Frontal cortex (tissue), 4 donors: ENCODE measurements around the gene AUP1. TPM values are rescaled to one million over a fixed set of nuclear protein-coding genes. Genes with fewer than 3 reads are reported as not detected.
"Not testable (repeated sequence)": the region's sequence is repeated elsewhere in the genome, so short reads cannot be mapped to it uniquely, and the experiment has no call there.

ENCODE experiments used
- DNase-seq, 2 donors: peaks; one replicate each; pipeline ENCODE4 v3.0.0; 2012; ENCODE audit warnings: low spot score in 2 of 2
- FAIRE-seq: peaks from 2 replicates; lab custom pipeline; 2012; peaks lifted over from hg19 to GRCh38; lab: Jason Lieb, UNC
- total RNA-seq: library from RNA; depleted of rRNA; stranded (reverse); fragments of >200 nt; gene quantifications from one replicate; pipeline ENCODE4 v1.2.3, GENCODE V29; 2014
- donor health status: control.
- donor health status: control.
- donor health status: control.

AUP1 gene
- total RNA-seq, 1 donor from 2014 or later, result 42.0 TPM

DNA sequence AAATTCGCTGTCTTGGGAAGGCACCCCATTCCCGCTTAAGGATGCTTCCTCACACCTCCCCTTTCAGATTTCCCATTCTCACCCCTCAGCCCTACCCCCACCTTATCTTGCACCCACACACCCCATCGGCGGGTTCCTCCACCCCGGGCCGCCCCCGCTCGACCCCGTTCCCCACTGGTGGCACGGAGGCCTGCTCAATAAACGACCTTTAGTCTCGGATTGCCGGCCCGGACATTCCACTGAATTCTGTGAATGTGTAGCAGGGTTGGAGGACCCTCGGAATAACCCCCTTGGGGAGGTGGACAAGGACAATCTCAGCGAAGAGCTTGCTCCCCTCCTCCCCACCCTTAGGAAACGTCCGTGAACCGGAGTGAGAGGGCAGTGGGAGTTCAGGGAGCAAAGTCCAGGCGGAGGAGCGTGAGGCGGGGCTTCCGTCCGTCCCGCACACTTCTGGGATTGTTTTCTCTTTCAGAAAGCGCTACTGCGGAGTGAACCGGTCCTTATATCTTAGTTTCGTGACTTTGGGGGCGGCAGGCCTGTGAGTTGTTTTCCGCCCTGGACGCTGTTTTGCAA lies 27.3 kb downstream of the AUP1 start:
- no peak for FAIRE-seq
- DNase-seq, result no peak

DNA sequence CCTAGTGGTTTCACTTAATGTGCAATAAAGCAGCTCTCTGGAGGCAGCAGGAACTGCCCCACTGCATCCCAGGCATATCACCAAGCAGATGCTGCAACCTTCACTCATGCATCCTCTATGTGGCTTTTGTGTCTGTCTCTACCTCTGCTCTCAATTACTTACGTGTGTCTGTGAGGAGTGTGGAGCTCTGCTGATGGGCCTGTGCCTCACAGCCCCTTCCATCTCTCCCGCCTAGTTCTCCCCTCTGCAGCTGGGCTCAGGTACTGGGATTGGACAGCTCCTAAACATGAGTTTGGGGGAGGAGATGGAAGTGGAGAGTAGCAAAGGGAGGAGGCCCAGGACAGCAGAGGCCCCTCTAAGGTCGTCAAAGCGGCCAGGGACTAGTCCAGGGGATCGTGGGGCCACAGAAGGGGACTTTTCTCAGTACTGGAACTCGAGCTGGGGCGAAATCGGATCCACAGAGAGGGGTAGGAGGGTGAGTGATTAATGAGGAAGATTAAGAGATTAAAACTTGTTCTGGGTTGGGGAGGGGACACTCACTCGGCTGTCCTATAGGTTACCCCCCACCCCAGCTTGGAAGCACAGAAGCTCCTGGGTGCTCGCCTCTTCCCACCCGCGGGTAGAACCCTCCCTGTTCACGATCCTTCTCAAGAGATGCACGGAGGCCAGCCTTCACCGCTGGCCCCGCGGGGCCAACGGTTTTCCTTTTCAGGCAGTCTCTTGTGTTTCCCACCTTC lies 28.0 kb downstream of the AUP1 start:
- no peak for FAIRE-seq
- DNase-seq, result no peak

DNA sequence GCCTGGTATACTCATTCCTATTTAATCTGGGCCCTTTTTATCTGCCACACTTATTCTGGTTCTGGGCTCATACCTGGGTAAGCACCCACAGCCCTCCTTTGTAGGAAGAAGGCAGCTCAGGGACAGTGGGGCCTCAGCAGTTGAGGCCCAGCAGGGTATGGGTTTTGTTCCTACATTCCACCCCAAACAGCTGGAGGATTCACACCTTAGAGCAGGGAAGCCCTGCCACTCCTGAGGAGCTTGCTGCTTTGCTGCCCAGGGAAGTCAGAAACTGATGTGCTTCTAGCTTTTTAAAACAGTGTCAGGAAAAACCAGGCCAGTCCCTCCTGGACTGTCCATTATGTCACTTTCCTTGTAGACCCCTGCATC lies 28.9 kb downstream of the AUP1 start:
- DNase-seq, result no peak
- no peak for FAIRE-seq

DNA sequence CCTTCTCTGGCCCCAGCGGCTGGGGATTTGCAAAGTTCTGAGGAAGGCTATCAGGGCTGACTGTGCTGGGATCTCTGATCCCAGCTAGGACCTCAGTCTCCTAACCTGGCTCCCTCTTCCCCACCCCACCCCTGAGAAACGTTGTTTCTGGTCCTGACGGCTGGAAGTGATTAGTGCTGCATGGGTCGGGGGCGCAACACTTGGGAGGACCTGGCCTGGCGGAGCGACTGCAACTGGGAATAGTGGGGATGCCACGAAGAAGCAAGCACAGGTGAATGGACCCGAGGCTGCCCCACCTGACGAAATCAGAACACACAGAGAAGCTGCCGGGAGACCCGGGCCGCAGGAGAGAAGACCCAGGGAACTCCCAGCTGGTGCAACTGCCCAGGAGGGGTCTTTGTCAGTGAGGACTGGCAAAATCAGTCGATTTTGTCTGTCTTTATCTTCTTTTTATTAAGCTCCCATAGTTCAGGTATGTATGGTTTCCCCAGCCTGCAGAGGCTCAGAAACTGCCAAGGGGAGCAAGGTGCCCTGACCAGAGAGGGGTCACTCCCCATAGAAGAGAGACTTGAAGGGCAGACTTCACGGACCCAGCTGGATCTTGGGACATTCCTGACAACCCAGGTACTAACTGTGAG lies 29.4 kb downstream of the AUP1 start:
- no peak for DNase-seq
- FAIRE-seq, result no peak

DNA sequence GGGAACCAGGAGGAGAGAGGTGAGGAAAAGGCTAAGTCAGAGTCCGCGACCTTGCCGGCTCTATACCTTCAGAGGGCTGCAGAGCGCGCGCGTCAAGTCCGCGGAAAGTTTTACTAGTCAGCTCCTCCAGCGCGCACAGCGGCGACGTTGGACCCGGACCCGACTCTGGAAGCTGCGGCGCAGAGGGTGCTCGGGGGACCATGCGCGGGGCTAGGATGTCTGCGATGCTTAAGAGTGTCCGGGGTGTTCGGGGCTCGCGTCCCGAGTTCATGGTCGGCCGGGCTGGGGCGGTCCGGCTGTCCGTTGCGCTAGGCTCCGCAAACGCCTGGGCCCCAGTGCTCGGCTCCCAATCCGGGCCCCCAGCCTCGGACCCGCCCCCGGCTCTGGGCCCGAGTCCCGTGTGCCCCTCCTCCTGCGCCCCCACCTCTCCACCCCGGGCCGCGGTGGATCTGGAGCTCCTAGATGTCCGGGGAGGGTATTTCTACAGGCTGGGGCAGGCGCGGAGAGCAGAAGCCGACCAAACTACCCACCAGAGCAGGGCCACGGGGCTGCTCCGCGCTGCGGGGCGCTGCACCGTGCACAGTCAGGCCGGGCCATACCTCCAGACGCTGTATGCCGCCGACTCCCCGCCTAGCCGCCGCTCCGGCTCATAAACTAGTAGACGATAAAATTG lies 30.1 kb downstream of the AUP1 start, which contains the start of gene LBX2:
LBX2 (minus strand) TSS at position 337 of the 673 bp plus-strand sequence; CDS start at position 271, 66 bp downstream.
- no peak for FAIRE-seq
- DNase-seq, result no peak

DNA sequence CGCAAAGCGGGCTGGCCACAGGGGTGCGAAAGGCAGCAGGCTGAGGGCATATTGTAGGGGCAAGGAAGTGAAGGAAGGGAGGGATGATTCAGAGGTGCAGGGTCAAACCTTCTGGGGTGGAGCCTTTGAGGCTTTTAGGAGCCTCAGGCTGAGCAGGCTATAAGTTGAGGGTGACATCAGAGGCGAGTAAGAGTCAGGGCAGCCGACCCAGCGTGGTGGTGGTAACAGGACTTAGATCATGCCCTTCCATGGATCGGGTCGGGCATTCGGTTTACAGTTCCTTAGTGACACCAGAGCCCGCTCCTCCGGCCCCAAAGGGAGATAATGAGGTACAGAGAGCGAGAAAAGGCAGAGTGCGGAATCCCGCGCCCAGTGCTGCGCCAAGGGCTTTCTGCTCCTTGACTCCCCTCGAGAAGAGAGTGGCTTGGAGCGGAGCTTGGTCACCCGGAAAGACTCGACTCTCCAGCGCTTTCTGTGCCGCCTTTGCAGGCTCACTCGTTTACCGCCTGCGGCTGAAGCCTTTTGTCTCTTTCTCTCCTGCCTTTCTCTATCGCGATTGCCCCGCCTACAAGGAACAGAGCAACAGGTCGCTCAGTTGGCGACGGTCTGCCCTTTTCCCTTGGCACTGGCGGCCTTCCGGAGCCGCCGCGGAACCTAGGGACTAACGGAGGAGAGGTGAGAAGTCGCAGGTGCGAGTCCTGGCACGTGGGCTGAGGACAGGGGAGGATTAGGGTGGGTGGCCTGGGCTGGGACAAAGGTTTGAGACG lies 30.8 kb downstream of the AUP1 start:
- peak in 1 of 2 donors; percentile 31 for DNase-seq

DNA sequence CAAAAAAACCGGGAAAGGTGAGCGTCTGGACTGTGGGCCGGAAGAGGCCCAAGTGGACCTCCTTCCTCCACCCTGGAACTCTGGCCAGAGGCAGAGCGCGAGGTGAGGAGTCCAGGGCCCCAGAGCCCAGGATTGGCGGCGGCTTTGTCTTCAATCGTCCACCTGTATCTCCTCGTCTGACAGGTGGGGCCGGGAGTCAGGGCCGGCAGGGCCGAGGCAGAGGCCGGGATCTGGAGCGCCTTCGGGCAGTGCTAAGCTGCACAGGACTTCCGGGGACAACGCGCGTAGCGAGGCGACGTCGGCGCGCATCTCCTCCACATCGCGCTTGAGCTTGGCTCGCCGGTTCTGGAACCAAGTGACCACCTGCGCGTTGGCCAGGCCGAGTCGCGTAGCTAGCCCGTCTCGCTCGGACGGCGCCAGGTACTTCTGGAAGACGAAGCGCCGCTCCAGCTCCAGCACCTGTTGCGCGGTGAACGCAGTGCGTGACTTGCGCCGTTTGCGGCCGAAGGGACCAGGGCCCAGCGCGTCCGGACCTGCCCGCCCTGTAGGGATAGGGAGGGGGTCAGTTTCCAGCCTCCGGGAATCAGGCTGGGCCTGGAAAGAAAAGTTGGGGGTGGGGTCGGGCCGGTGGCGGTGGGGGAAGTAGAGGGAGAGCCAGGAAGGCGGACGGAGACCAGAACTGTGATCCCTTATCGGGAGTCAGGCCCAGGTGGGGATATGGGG lies 31.6 kb downstream of the AUP1 start:
- FAIRE-seq (no peak), DNase-seq (no peak)

More for the DNA sequence above, 30.8 kb downstream of the AUP1 start:
- no peak for FAIRE-seq

DNA sequence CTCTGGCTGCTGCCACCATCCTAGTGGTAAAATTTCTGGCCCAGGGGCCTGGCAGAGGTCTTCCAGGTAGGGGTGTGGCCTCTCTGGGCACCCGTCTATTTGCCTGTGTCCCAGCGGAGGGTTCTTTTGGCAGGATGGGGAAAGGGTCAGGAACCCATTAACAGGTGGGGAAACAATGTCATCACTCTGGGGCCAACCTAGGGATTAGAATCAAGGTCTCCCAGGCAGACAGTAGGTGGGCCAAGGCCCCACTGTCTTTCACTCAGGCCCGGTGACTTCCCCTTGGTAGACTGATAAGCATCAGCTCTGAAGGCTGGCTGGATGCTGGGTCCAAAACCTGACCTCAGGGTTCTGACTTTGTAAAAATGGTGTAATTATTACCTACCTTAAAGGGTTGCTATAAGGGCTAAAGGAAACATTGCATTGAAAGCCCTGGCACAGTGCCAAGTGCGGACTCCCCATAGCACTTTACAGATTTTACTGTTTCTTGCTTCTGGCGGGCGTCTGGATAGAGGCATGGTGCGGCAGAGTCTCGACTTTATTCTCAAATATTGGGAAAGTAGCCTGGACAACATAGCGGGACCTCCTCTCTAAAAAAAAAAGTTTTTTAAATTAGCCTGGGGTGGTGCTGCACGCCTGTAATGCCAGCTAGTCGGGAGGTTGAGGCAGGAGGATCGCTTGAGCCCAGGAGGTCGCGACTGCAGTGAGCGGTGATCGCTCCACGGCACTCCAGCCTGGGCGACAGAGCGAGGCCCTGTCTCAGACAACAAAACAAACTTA lies 32.3 kb downstream of the AUP1 start:
- no peak for FAIRE-seq
- peak in 1 of 2 donors; percentile 31 for DNase-seq

DNA sequence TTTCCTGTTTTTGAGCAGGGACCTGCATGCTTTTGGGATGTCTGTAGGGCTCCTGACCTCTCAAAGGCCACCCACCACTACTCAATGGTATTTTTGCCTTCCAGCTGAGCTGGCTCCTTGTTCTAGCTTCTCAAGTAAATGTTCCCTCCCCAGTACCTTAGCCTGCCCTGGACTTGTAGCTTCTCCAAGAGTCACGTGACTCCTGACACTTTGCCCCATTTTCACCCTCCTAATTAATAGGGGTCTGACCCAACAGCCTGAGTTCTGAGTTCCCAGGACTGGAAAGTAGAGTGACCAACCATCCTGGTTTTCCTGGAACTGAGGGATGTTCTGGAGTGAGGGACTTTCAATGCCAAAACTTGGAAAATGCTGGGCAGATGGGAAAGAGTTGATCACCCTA lies 34.1 kb downstream of the AUP1 start:
- no peak for DNase-seq
- no peak for FAIRE-seq

DNA sequence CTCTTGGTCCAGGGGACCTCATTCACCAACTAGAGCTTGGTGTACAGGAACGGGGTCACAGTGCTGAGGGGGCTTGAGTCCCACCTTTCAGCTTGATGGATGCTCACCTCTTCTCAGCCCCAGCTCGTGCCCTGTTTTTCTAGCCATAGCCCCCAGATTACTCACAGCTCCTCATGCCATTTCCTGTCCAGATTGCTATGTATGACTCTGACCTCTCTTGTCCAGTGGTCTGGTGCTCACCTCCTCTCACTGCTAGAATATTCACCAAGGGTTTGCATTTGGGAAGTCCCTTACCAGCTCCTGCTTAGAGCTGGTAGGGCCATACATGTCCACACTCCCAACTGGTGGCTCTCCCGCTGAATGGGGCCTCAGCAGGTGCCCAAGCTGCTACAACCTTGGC lies 36.0 kb downstream of the AUP1 start:
- FAIRE-seq (no peak), DNase-seq (no peak)

DNA sequence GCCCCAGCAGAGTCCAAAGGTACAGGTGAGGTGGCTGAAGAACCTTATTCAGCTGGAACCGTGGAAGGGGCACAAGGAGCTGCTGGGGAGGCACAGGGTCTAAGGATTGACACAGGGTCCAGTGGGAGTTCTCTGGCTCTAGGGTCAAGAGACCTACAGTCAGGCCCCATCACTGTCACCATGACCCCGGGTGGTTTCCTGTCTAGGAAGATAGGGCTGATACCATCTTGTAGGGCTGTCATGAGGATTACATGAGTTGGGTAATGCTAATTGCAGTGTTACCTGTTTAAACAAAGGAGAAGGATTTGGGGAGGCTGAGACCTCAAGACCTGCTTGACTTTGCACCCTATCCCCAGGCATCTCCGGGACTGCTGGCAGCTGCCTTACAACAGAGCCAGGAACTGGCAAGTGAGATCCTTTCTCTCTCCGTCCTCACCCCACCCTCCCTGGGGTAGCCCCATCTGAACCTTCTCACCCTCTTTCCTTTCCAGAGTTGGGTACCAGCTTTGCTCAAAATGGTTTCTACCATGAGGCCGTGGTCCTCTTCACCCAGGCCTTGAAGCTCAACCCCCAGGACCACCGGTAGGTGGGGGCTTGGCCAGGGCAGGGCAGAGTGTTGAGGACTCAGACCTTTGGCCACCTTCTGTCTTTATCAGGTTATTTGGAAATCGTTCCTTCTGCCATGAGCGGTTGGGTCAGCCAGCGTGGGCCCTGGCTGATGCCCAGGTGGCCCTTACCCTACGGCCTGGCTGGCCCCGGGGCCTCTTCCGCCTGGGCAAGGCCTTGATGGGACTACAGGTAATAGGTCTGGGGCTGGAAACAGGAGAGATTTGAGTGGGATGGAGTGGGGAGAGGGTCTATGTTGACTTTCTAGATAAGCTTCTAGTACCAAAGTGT lies 37.6 kb downstream of the AUP1 start:
- DNase-seq (no peak), FAIRE-seq (no peak)

DNA sequence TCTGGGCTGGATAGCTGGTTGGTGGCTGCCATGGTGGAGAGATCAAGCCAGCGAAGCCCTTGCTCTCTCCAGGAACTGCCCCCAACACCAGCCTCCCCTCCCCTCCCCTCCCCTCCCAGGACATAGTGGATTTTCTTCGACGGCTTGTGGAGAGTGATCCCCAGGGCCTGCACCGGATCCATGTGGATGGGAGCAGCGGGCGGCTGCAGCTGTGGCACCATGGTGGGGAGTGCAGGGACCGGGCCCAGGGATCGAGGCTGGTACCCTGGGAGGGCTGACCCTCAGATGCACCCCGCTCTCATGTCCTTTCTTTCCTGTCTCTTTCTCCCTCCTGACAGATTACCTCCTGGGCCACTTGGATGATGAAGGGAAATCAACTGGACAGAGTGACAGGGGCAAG lies 39.6 kb downstream of the AUP1 start:
- DNase-seq, result no peak
- no peak for FAIRE-seq

DNA sequence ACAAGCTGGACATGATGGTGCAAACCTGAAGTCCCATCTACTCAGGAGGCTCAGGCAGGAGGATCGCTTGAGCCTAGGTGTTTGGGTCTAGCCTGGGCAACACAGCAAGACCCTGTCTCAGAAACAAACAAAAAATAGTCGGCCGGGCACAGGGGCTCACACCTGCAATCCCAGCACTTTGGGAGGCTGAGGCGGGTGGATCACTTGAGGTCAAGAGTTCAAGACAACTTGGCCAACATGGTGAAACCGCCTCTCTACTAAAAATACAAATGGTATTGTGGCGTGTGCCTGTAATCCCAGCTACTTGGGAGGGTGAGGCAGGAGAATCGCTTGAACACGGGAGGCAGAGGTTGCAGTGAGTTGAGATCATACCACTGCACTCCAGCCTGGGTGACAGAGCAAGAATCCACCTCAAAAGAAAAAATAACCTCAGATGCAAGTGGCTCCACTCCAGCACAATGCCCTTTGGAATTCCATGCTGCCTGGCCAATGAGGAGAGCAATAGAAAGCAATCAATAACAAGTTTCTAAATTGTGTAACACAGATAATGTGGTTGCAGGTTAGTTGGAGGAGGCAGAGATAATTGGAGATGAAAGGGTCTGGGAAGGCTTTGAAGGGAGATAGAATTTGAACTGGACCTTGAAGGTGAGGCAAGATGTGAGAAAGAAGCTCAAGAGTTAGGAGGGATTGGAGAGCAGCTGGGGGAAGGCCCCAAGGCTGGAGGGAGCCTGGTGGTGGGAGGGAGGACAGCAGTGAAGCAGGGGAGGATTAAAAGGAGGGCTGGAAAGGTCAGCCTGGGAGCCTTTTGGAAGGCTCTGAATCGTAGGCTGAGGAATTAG lies 40.6 kb downstream of the AUP1 start:
- FAIRE-seq (no peak), DNase-seq (no peak)

DNA sequence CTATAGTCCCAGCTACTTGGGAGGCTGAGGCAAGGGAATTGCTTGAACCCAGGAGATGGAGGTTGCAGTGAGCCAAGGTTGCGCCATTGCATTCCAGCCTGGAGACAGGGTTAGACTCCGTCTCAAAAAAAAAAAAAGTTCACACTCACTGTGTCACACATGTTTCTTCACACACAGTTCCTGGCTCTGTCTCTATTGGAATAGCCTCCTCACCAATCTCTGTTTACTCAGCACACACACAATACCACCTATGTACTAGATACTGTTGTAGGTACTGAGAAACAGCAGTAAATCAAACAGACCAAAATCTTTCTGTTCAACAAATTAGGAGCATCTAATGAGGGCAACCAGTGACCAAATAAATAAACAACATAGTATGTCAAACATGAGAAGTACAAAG lies 43.4 kb downstream of the AUP1 start:
- no peak for DNase-seq
- no peak for FAIRE-seq

DNA sequence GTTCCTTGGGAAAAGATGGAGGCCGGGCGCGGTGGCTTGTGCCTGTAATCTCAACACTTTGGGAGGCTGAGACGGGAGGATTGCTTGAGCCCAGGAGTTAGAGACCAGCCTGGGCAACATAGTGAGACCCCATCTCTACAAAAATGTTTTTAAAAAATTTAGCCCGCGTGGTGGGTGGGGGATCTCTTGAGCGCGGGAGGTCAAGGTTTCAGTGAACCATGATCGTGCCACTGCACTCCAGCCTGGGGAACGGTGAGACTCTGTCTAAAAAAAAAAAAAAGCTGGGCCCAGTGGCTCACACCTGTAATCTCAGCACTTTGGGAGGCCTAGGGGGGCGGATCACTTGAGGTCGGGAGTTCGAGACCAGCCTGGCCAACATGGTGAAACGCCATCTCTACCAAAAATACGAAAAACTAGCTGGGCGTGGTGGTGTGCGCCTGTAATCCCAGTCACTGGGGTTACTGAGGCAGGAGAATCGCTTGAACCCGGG lies 45.8 kb downstream of the AUP1 start:
- DNase-seq, FAIRE-seq: not testable (repeated sequence)

DNA sequence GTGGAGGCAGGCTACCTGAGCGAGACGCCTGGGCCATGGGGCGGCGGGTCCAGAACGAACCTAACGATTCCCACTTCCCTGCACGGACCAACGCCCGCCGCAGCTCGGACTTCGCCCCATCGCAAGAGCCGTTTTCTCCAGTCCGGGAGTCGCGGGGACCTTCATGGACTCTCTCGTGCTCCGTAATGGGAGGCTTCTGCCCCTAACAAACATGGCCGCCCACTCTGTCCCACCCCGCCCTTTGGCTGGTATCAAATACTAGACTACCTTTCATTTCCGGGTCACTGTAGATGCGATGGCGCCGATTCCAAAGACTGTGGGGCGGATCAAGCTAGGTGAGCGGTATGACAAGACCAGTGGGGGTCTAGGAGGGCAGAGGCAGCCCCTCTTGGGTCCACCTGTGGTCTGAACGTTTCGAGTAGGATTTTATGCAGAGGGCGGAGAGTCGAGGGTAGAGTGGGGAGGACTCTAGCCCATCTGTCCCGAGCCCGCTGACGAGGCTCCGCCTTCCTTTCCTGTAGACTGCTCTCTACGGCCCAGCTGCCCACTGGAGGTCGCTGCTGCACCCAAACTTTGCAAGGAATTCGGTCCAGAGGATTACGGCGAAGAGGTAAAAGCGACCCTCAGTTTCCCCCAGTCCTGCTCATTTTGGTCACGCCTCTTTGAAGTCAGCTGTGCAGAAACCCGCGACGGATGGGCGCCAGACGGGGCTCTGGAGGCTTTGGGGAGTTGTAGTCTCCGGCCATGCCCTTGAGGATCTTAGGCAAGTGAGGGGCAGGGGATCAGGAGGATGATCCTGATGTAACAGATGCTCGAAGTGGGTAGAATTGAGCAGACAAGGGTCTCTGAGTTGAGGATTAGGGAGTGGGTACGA lies 46.5 kb downstream of the AUP1 start, which contains the start of the genes CCDC142 and TTC31:
CCDC142 (minus strand) TSS at position 198 of the 874 bp plus-strand sequence; CDS start at position 37, 161 bp downstream.
TTC31 (plus strand) TSS at position 281 of the 874 bp plus-strand sequence; CDS start at position 296, 15 bp downstream.
- FAIRE-seq (no peak), DNase-seq (peak; percentile 90 to 93)
